Lower leg skin (tissue), 4 donors: Measurements from ENCODE around the gene CPO. TPM values are rescaled to one million over a fixed set of nuclear protein-coding genes. Genes with fewer than 3 reads are reported as not detected.

Source experiments
- DNase-seq, 2 donors: peaks; one replicate each; pipeline ENCODE4 v3.0.0-alpha.2; 2019; ENCODE audit warnings: low spot score in 2 of 2
- H3K4me3 ChIP-seq: fragments of 200-600 bp; sonication (generic); 2 replicates; pipeline ENCODE4 v1.5.1; 2017; ENCODE audit warnings: mild to moderate bottlenecking, low read depth; ENCODE audit not compliant: poor library complexity, severe bottlenecking
- POLR2A ChIP-seq, 2 donors: fragments of 450-650 bp; IDR thresholded peaks; one replicate each; pipeline ENCODE4 v1.6.1; 2016 to 2017; ENCODE audit warnings: antibody characterized with exemption in 2 of 2, mild to moderate bottlenecking in 1 of 2, moderate library complexity in 1 of 2
- WGBS, 2 donors: methylation state at CpG; one replicate each; pipeline ENCODE4 v1.1.5; 2018; 5-methylcytosine and 5-hydroxymethylcytosine counted together
- intact Hi-C: fragments of 100-400 bp; cut with DNase I; formaldehyde crosslinking; loops from one replicate; pipeline ENCODE4 v1.15.0; 2023; ENCODE audit warnings: low total_unique reads
- total RNA-seq, 4 donors: library from RNA; depleted of rRNA; stranded (reverse); fragments of >200 nt; gene quantifications; one replicate each; pipeline ENCODE4 v1.1.0, GENCODE V29; 2016
- TF ChIP-seq, protein P1 (sequence below), 3 donors: fragments of 450-650 bp; IDR thresholded peaks; one replicate each; pipeline ENCODE4 v1.5.1; 2016; ENCODE audit warnings: antibody characterized with exemption in 3 of 3, mild to moderate bottlenecking in 3 of 3, moderate library complexity in 2 of 3

Gene CPO
- total RNA-seq, 4 donors from 2014 or later = 0.27 to 0.39 TPM; not detected in 2

DNA sequence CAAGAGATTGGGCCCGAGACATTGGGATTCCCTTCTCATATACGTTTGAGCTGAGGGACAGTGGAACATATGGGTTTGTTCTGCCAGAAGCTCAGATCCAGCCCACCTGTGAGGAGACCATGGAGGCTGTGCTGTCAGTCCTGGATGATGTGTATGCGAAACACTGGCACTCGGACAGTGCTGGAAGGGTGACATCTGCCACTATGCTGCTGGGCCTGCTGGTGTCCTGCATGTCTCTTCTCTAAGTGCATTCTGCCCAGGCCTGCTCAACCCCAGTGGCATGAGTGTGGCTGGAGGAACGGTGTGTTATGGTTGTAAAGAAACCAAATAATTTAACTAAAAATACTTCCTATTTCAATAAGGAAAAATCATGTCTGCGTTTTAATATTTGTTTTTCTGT, 29.9 kb downstream of the CPO start:
- no peak for DNase-seq
- intact Hi-C loops = no loop called here
- TF ChIP-seq, protein P1, sequence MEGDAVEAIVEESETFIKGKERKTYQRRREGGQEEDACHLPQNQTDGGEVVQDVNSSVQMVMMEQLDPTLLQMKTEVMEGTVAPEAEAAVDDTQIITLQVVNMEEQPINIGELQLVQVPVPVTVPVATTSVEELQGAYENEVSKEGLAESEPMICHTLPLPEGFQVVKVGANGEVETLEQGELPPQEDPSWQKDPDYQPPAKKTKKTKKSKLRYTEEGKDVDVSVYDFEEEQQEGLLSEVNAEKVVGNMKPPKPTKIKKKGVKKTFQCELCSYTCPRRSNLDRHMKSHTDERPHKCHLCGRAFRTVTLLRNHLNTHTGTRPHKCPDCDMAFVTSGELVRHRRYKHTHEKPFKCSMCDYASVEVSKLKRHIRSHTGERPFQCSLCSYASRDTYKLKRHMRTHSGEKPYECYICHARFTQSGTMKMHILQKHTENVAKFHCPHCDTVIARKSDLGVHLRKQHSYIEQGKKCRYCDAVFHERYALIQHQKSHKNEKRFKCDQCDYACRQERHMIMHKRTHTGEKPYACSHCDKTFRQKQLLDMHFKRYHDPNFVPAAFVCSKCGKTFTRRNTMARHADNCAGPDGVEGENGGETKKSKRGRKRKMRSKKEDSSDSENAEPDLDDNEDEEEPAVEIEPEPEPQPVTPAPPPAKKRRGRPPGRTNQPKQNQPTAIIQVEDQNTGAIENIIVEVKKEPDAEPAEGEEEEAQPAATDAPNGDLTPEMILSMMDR (IDR thresholded peaks at IDR 0.05) = no peak
- no peak for TF ChIP-seq POLR2A (IDR thresholded peaks at IDR 0.05)
- WGBS, 2 donors = 88 to 92% methylated on average over 6 of the region's 6 CpGs
- no peak overlapping the region for H3K4me3 ChIP-seq

- H3K4me3 ChIP-seq = no peak overlapping the region
- TF ChIP-seq, protein P1 (IDR thresholded peaks at IDR 0.05) = no peak
- TF ChIP-seq POLR2A (IDR thresholded peaks at IDR 0.05) = no peak
- DNase-seq = no peak
- intact Hi-C loops = no loop called here
- WGBS, 2 donors = 78 to 83% methylated on average over 7 of the region's 7 CpGs
Measured at GRCh38 chr2:206970589-206971360, 31.5 kb downstream of the CPO start.

DNA sequence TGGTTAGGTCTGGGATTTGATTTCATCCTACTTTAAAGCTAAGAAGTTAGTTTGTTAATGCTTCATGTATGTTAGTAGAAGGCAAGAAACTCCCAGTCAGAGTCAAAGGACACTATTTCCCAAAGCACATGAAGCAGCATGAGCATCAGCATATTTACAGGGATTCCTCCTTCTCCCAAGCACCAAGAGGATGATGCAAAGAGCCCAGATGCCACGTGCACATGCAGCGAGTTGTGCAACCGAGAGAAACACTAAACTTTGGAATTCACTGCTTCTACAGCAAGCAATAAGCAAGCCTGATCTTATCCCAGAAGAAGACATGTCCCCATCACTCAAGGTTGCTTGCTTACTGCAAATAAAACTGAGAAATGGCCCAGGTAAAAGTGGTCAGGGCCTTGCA, 32.5 kb downstream of the CPO start:
- intact Hi-C loops = no loop called here
- no peak overlapping the region for H3K4me3 ChIP-seq
- 60 to 63% methylated on average over 3 of the region's 3 CpGs for WGBS, 2 donors
- DNase-seq = peak; percentile 71 to 87
- TF ChIP-seq, protein P1 (IDR thresholded peaks at IDR 0.05) = no peak
- TF ChIP-seq POLR2A (IDR thresholded peaks at IDR 0.05) = no peak

GRCh38 chr2:206974551-206974950, 35.2 kb downstream of the CPO start:
- intact Hi-C loops = no loop called here
- WGBS, 2 donors = 34 to 54% methylated on average over 2 of the region's 2 CpGs
- H3K4me3 ChIP-seq = no peak overlapping the region
- no peak for DNase-seq
- no peak for TF ChIP-seq POLR2A (IDR thresholded peaks at IDR 0.05)
- TF ChIP-seq, protein P1 (IDR thresholded peaks at IDR 0.05) = no peak

DNA sequence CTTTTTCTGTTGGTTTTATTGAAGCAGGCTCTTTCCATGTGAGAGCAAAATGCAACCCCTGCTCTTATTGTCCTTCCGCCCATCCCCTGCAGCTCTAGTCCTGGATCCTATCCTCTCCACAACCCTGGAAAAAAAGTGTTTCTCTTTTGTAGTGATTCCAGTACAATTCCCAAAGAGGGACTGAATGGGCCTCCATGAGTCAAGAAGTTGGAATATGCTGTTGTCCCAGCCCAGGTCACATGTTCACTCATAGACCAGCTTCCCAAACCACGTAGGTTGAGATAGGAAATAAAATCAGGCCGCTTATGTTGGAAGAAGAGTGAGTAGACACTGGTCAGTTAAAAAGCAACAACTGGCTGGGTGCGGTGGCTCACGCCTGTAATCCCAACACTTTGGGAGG, 39.4 kb downstream of the CPO start:
- DNase-seq = no peak
- no peak overlapping the region for H3K4me3 ChIP-seq
- TF ChIP-seq, protein P1 (IDR thresholded peaks at IDR 0.05) = no peak
- no peak for TF ChIP-seq POLR2A (IDR thresholded peaks at IDR 0.05)
- intact Hi-C loops = no loop called here
- WGBS, 2 donors = 67 to 69% methylated on average over 5 of the region's 5 CpGs

DNA sequence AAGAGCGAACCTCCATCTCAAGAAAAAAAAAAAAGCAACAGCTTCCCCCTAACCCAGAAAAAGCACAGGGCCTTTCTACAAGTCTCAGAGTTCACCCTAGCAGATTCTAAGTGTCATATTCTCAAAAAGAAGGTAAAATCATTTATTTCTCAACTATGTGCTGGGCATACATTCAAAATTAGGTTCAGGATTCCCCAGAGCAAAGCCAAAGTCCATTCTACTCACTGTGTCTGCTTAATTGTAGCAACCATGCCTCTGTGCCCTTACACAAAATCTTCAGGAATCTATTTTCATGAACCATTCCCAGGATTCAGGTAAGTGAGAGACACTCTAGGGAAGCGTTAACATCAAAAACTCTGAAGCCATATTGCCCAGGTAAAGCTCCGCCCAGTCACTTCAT, 40.0 kb downstream of the CPO start:
- intact Hi-C loops = no loop called here
- TF ChIP-seq, protein P1 (IDR thresholded peaks at IDR 0.05) = no peak
- TF ChIP-seq POLR2A (IDR thresholded peaks at IDR 0.05) = no peak
- WGBS, 2 donors = 79 to 85% methylated on average over 3 of the region's 3 CpGs
- H3K4me3 ChIP-seq = no peak overlapping the region
- DNase-seq = no peak
